ENCODE data around the gene MYO16.

The MYO16 gene

GRCh38 chr13:109141706-109142105 lies 512.3 kb downstream of the MYO16 start:
- Histone ChIP-seq H3K9me3 (ENCODE audit: insufficient read depth, low read depth, low read length) (peaks cover 12% of the 10 kb centered on the region), H3K4me3 (ENCODE audit: low read length) (no peak overlapping the region), H3K9ac (ENCODE audit: low read depth, low read length) (no peak overlapping the region), H3K27me3 (ENCODE audit: insufficient read depth, low read length) (no peaks in the 10 kb centered on the region), H3K36me3 (ENCODE audit: insufficient read depth, low read length) (no peaks in the 10 kb centered on the region), H3K4me1 (ENCODE audit: insufficient read depth, low read length) (no peaks in the 10 kb centered on the region), H3K27ac (ENCODE audit: low read depth, low read length) (no peak overlapping the region)
- WGBS: 97% methylated on average over 14 of the region's 14 CpGs

DNA sequence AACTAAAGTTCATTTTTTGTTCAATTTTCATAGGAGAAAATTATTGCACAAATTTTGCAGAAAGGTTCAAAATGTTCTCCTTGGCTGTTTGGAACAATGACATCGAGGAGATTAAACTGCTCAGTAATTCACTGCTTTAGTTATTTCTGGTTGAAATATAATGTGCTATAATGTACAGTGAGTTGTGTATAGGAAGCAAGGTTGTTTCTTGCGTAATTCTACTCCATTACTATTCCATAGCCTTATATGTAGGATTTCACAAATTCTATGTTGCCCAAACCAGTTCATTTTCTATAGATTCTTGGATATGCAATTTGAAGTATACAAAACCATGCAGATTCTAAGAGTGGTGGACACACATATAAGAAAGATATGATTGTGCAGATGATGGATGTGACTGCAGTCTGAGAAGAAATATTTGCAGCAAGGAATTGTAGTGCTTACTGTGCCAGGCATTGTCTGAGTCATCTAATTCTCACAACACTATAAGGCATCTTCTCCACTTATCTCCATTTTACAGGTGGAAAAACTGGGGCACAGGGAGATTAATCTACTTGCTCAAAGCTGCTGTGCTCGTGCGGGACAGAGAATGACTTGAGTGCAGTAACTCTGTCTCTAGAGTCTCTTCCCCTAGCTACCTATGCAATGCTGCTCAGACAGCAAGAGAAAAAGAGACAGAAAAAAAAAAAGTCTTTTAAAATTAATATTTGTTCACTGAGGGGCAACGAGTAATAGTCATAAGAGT lies 515.5 kb downstream of the MYO16 start:
- Histone ChIP-seq H3K27me3 (ENCODE audit: insufficient read depth, low read length) (no peaks in the 10 kb centered on the region), H3K9ac (ENCODE audit: low read depth, low read length) (no peak overlapping the region), H3K4me1 (ENCODE audit: insufficient read depth, low read length) (no peaks in the 10 kb centered on the region; the same call in 1 of the 2 replicates), H3K4me3 (ENCODE audit: low read length) (no peak overlapping the region), H3K27ac (ENCODE audit: low read depth, low read length) (no peak overlapping the region), H3K9me3 (ENCODE audit: insufficient read depth, low read depth, low read length) (0 out of 2 replicates have a peak, but pooled peaks cover 3% of the 10 kb centered on the region), H3K36me3 (ENCODE audit: insufficient read depth, low read length) (no peaks in the 10 kb centered on the region)
- 76% methylated on average over 4 of the region's 5 CpGs for WGBS

- Histone ChIP-seq H3K4me1 (ENCODE audit: insufficient read depth, low read length) (peaks cover 3% of the 10 kb centered on the region; the same call in 1 of the 2 replicates), H3K27me3 (ENCODE audit: insufficient read depth, low read length) (no peaks in the 10 kb centered on the region), H3K4me3 (ENCODE audit: low read length) (no peak overlapping the region), H3K9me3 (ENCODE audit: insufficient read depth, low read depth, low read length) (no peaks in the 10 kb centered on the region), H3K27ac (ENCODE audit: low read depth, low read length) (no peak overlapping the region), H3K36me3 (ENCODE audit: insufficient read depth, low read length) (no peaks in the 10 kb centered on the region), H3K9ac (ENCODE audit: low read depth, low read length) (no peak overlapping the region)
- WGBS: 23% methylated on average over 3 of the region's 4 CpGs
Measured at GRCh38 chr13:109145631-109146030, 516.2 kb downstream of the MYO16 start.

DNA sequence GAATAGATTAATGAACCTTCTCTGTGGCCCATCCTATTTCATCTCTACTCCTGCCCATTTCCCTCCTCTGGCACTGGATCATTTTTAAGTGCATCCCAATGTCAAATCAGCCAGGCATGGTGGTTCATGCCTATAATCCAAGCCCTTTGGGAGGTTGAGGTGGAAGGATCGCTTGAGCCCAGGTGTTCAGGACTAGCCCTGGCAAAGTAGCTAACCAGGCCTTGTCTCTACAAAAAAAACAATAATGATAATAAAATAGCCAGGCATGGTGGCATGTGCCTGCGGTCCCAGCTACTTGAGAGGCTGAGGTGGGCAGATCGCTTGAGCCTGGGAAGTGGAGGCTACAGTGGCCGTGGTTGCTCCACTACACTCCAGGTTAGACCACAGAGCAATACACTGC lies 517.0 kb downstream of the MYO16 start:
- H3K9me3 ChIP-seq (ENCODE audit: insufficient read depth, low read depth, low read length): no peaks in the 10 kb centered on the region
- H3K27ac ChIP-seq (ENCODE audit: low read depth, low read length): no peak overlapping the region
- no peak overlapping the region for H3K9ac ChIP-seq (ENCODE audit: low read depth, low read length)
- no peaks in the 10 kb centered on the region for H3K36me3 ChIP-seq (ENCODE audit: insufficient read depth, low read length)
- H3K27me3 ChIP-seq (ENCODE audit: insufficient read depth, low read length): no peaks in the 10 kb centered on the region
- peaks cover 6% of the 10 kb centered on the region; the same call in 1 of the 2 replicates for H3K4me1 ChIP-seq (ENCODE audit: insufficient read depth, low read length)
- H3K4me3 ChIP-seq (ENCODE audit: low read length): no peak overlapping the region
- WGBS: 95% methylated on average over 4 of the region's 4 CpGs

GRCh38 chr13:109146912-109147647 lies 517.7 kb downstream of the MYO16 start:
- Histone ChIP-seq H3K27me3 (ENCODE audit: insufficient read depth, low read length) (no peaks in the 10 kb centered on the region), H3K9me3 (ENCODE audit: insufficient read depth, low read depth, low read length) (no peaks in the 10 kb centered on the region), H3K4me3 (ENCODE audit: low read length) (no peak overlapping the region), H3K27ac (ENCODE audit: low read depth, low read length) (no peak overlapping the region), H3K36me3 (ENCODE audit: insufficient read depth, low read length) (no peaks in the 10 kb centered on the region), H3K9ac (ENCODE audit: low read depth, low read length) (no peak overlapping the region), H3K4me1 (ENCODE audit: insufficient read depth, low read length) (peaks cover 10% of the 10 kb centered on the region; the same call in 1 of the 2 replicates)
- 95% methylated on average over 11 of the region's 11 CpGs for WGBS

DNA sequence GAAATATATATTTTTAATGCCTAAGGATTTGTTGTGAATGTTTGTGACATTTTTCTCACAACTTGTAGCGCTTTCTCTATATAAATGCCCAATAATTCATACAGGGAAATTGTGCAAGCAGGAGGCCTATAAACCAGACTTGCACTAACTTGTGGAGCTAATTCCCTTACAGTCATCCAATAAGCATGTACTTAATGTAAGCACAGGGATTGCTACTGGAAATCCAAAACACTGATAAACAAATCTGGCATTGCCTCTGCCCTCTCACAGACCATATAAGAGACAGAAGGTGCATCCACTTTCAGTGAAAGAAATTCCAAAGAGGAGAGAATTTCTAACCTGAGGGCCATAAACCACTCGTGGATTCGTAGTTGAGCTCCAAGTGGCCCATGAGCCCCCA lies 518.8 kb downstream of the MYO16 start:
- no peak overlapping the region for H3K4me3 ChIP-seq (ENCODE audit: low read length)
- 97% methylated on average over 3 of the region's 3 CpGs for WGBS
- no peak overlapping the region for H3K27ac ChIP-seq (ENCODE audit: low read depth, low read length)

GRCh38 chr13:109150696-109151095 lies 521.3 kb downstream of the MYO16 start:
- Histone ChIP-seq H3K4me1 (ENCODE audit: insufficient read depth, low read length) (peaks cover 10% of the 10 kb centered on the region; the same call in 1 of the 2 replicates), H3K27me3 (ENCODE audit: insufficient read depth, low read length) (no peaks in the 10 kb centered on the region), H3K36me3 (ENCODE audit: insufficient read depth, low read length) (no peaks in the 10 kb centered on the region), H3K27ac (ENCODE audit: low read depth, low read length) (no peak overlapping the region), H3K4me3 (ENCODE audit: low read length) (no peak overlapping the region), H3K9me3 (ENCODE audit: insufficient read depth, low read depth, low read length) (no peaks in the 10 kb centered on the region), H3K9ac (ENCODE audit: low read depth, low read length) (no peak overlapping the region)

More for the DNA sequence above, 518.8 kb downstream of the MYO16 start:
- H3K27me3 ChIP-seq (ENCODE audit: insufficient read depth, low read length): no peaks in the 10 kb centered on the region
- peaks cover 10% of the 10 kb centered on the region; the same call in 1 of the 2 replicates for H3K4me1 ChIP-seq (ENCODE audit: insufficient read depth, low read length)
- no peaks in the 10 kb centered on the region for H3K9me3 ChIP-seq (ENCODE audit: insufficient read depth, low read depth, low read length)
- no peaks in the 10 kb centered on the region for H3K36me3 ChIP-seq (ENCODE audit: insufficient read depth, low read length)
- no peak overlapping the region for H3K9ac ChIP-seq (ENCODE audit: low read depth, low read length)

DNA sequence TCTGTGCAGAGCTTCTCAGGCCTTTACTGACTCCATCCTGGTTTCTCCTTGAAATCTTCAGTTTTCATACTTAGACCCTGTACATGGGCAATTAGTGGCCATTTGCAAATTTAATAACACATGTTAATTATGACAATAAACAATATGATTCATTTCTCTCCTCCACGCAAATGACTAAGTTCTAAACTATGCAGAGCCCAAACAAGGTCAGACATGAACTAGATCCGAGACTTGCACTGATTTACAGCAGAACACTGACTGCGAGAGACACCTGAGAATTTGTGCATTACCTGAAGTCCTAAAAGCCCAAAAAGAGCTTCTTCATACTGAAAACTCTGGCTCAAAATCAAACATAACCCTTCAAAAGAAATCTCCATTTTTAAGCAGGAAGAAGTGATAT lies 521.8 kb downstream of the MYO16 start:
- Histone ChIP-seq H3K27ac (ENCODE audit: low read depth, low read length) (no peak overlapping the region), H3K4me3 (ENCODE audit: low read length) (no peak overlapping the region), H3K9me3 (ENCODE audit: insufficient read depth, low read depth, low read length) (no peaks in the 10 kb centered on the region), H3K36me3 (ENCODE audit: insufficient read depth, low read length) (no peaks in the 10 kb centered on the region), H3K9ac (ENCODE audit: low read depth, low read length) (no peak overlapping the region), H3K27me3 (ENCODE audit: insufficient read depth, low read length) (no peaks in the 10 kb centered on the region), H3K4me1 (ENCODE audit: insufficient read depth, low read length) (peaks cover 11% of the 10 kb centered on the region; the same call in 1 of the 2 replicates)
- 95% methylated on average over 3 of the region's 3 CpGs for WGBS

DNA sequence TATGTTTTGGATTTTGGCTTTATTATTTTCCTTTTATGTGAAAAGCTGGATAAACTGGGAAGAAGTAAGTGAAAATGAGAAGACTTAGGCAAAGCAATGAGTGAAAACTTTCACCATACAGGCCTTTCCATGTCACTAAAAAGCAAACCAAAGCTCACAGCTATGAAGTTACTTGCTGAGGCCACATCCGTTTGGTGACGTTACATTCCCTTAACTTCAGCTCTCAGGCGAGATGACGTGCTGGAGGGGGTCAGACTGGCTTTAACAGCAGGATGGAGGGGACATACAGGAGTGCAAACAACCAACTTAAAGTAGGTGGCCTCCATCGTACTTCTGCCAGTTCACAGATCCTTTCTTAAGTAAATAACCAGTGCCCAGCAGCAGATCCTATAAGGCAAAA lies 522.3 kb downstream of the MYO16 start:
- Histone ChIP-seq H3K9ac (ENCODE audit: low read depth, low read length) (no peak overlapping the region), H3K36me3 (ENCODE audit: insufficient read depth, low read length) (no peaks in the 10 kb centered on the region), H3K9me3 (ENCODE audit: insufficient read depth, low read depth, low read length) (no peaks in the 10 kb centered on the region), H3K4me1 (ENCODE audit: insufficient read depth, low read length) (peaks cover 15% of the 10 kb centered on the region; the same call in 1 of the 2 replicates), H3K4me3 (ENCODE audit: low read length) (no peak overlapping the region), H3K27me3 (ENCODE audit: insufficient read depth, low read length) (no peaks in the 10 kb centered on the region), H3K27ac (ENCODE audit: low read depth, low read length) (no peak overlapping the region)
- WGBS: 64% methylated on average over 5 of the region's 5 CpGs

- Histone ChIP-seq H3K27ac (ENCODE audit: low read depth, low read length) (no peak overlapping the region), H3K9ac (ENCODE audit: low read depth, low read length) (no peak overlapping the region), H3K4me1 (ENCODE audit: insufficient read depth, low read length) (peaks cover 22% of the 10 kb centered on the region; the same call in 1 of the 2 replicates), H3K27me3 (ENCODE audit: insufficient read depth, low read length) (no peaks in the 10 kb centered on the region), H3K36me3 (ENCODE audit: insufficient read depth, low read length) (no peaks in the 10 kb centered on the region), H3K9me3 (ENCODE audit: insufficient read depth, low read depth, low read length) (no peaks in the 10 kb centered on the region), H3K4me3 (ENCODE audit: low read length) (no peak overlapping the region)
- WGBS: 92% methylated on average over 9 of the region's 9 CpGs
Measured at GRCh38 chr13:109152311-109152820, 523.0 kb downstream of the MYO16 start.

GRCh38 chr13:109152941-109153340 lies 523.5 kb downstream of the MYO16 start:
- no peak overlapping the region for H3K4me3 ChIP-seq (ENCODE audit: low read length)
- no peaks in the 10 kb centered on the region for H3K27me3 ChIP-seq (ENCODE audit: insufficient read depth, low read length)
- WGBS: 96% methylated on average over 10 of the region's 10 CpGs
- no peak overlapping the region for H3K9ac ChIP-seq (ENCODE audit: low read depth, low read length)
- H3K36me3 ChIP-seq (ENCODE audit: insufficient read depth, low read length): no peaks in the 10 kb centered on the region
- no peak overlapping the region for H3K27ac ChIP-seq (ENCODE audit: low read depth, low read length)
- H3K9me3 ChIP-seq (ENCODE audit: insufficient read depth, low read depth, low read length): no peaks in the 10 kb centered on the region
- H3K4me1 ChIP-seq (ENCODE audit: insufficient read depth, low read length): peaks cover 27% of the 10 kb centered on the region

All from HUES64 (cell line).